SH-SY5Y (cell line): Measurements from ENCODE around the gene IPCEF1.

ENCODE experiments used
- GATA2 ChIP-seq: IDR thresholded peaks from 2 replicates; pipeline ENCODE4 v1.6.1; 2011; ENCODE audit warnings: mild to moderate bottlenecking, low read depth, low read length
- GATA3 ChIP-seq: IDR thresholded peaks from 2 replicates; pipeline ENCODE4 v1.6.1; 2011; ENCODE audit warnings: low read depth, mild to moderate bottlenecking, low read length, moderate library complexity

- TF ChIP-seq GATA2 (no peak), GATA3 (no peak)
Observed at GRCh38 chr6:154125421-154125820, 231.2 kb downstream of the IPCEF1 start.
